K562 (cell line): Measurements from ENCODE around the gene CHSY1. TPM values are rescaled to one million over a fixed set of nuclear protein-coding genes. Genes with fewer than 3 reads are reported as not detected.

ENCODE experiments used
- ATAC-seq: fragments of 200-7000 bp; cut with Tn5 transposase; 3 replicates; pipeline ENCODE4 v1.9.1; 2020; ENCODE audit warnings: moderate library complexity
- BruUV-seq: library from RNA; stranded (reverse); fragments of 400-500 nt; replicated peaks from 2 replicates; lab custom pipeline; 2021; lab: Mats Ljungman, UMichigan
- CTCF ChIA-PET: fragments of 300-600 bp; formaldehyde crosslinking; extraction: SDS; loops from one replicate; lab custom pipeline; 2021; ENCODE audit warnings: low intra/inter-chr PET ratio; lab: Yijun Ruan, JAX
- POLR2A ChIA-PET: fragments of 300-600, 350-650 bp; sonication (Branson Sonifier 250); formaldehyde crosslinking; extraction: SDS; loops from one replicate; lab custom pipeline; 2021; ENCODE audit warnings: antibody characterized with exemption, inconsistent platforms; lab: Yijun Ruan, JAX
- DNase-seq, 4 experiments: peaks; one replicate each; pipeline versions ENCODE4 v3.0.0 to v3.0.0-alpha.2; 2011 to 2018; ENCODE audit warnings: low spot score in 3 of 4, mixed read lengths in 3 of 4; ENCODE audit errors: extremely low read depth in 1 of 4
- FAIRE-seq: peaks from 2 replicates; lab custom pipeline; 2011; peaks lifted over from hg19 to GRCh38; lab: Jason Lieb, UNC
- H2AFZ ChIP-seq: 2 replicates; pipeline ENCODE4 v1.6.0; 2011; ENCODE audit warnings: low read depth, low read length, control low read depth, inconsistent platforms
- H3K27ac ChIP-seq: fragments of 200-600 bp; 3 replicates; pipeline ENCODE4 v1.8.0; 2011; ENCODE audit warnings: low read depth, mild to moderate bottlenecking, control low read depth, inconsistent platforms, low read length, moderate library complexity, mixed read lengths; ENCODE audit errors: extremely low read depth
- H3K27me3 ChIP-seq, 2 experiments: fragments of 300-600 bp in 1 of 2; 2 replicates in 1 of 2; 3 replicates in 1 of 2; pipeline versions ENCODE4 v1.6.0 to v1.8.0; 2011; ENCODE audit warnings: inconsistent platforms in 2 of 2, low read length in 2 of 2, mild to moderate bottlenecking in 1 of 2, mixed read lengths in 1 of 2, moderate library complexity in 1 of 2; ENCODE audit not compliant: control insufficient read depth in 2 of 2, insufficient read depth in 2 of 2
- H3K36me3 ChIP-seq: fragments of 300-600 bp; 3 replicates; pipeline ENCODE4 v1.8.0; 2011; ENCODE audit warnings: mild to moderate bottlenecking, low read length, inconsistent platforms; ENCODE audit not compliant: control insufficient read depth, insufficient read depth
- H3K4me1 ChIP-seq, 2 experiments: fragments of 200-600 bp in 1 of 2; replicated peaks in 1 of 2; 2 replicates in 1 of 2; 3 replicates in 1 of 2; pipeline versions ENCODE4 v1.5.1 to v1.8.0; 2011; ENCODE audit warnings: inconsistent platforms in 2 of 2, low read length in 2 of 2, mild to moderate bottlenecking in 1 of 2, mixed read lengths in 1 of 2, moderate library complexity in 1 of 2; ENCODE audit not compliant: control insufficient read depth in 2 of 2, insufficient read depth in 2 of 2
- H3K4me2 ChIP-seq: 2 replicates; pipeline ENCODE4 v1.6.1; 2011; ENCODE audit warnings: low read length, control low read depth, inconsistent platforms, mixed read lengths; ENCODE audit not compliant: insufficient read depth
- H3K4me3 ChIP-seq: fragments of 200-600 bp; sonication (generic), shearing (Covaris generic); 2 replicates; pipeline ENCODE4 v1.5.1; 2016; ENCODE audit warnings: control low read depth, inconsistent platforms
- H3K79me2 ChIP-seq: fragments of 200-600 bp; 3 replicates; pipeline ENCODE4 v1.8.0; 2011; ENCODE audit warnings: low read length, inconsistent platforms; ENCODE audit not compliant: control insufficient read depth, insufficient read depth
- H3K9ac ChIP-seq, 2 experiments: 2 replicates each; pipeline versions ENCODE4 v1.6.0 to v1.6.1; 2011; ENCODE audit warnings: low read depth in 2 of 2, low read length in 2 of 2, control low read depth in 1 of 2, inconsistent platforms in 1 of 2, mild to moderate bottlenecking in 1 of 2, mixed read lengths in 1 of 2; ENCODE audit not compliant: insufficient read depth in 1 of 2
- H3K9me1 ChIP-seq: one replicate; pipeline ENCODE4 v1.6.0; 2011; ENCODE audit warnings: inconsistent platforms, mild to moderate bottlenecking, low read length, moderate library complexity; ENCODE audit not compliant: control insufficient read depth, insufficient read depth
- H3K9me3 ChIP-seq: replicated peaks from 2 replicates; pipeline ENCODE4 v1.5.1; 2011; ENCODE audit warnings: low read depth, low read length, inconsistent platforms; ENCODE audit not compliant: control insufficient read depth, insufficient read depth
- H4K20me1 ChIP-seq: replicated peaks from 2 replicates; pipeline ENCODE4 v1.6.1; 2011; ENCODE audit warnings: low read length, inconsistent platforms, mixed read lengths; ENCODE audit not compliant: control insufficient read depth, insufficient read depth
- ATF7 ChIP-seq: fragments of 450-650 bp; IDR thresholded peaks from 2 replicates; pipeline ENCODE4 v1.7.1; 2014; ENCODE audit warnings: mild to moderate bottlenecking, moderate library complexity
- FOXJ3 ChIP-seq: sonication (generic); formaldehyde crosslinking; IDR thresholded peaks from 2 replicates; pipeline ENCODE4 v1.4.0; 2020; ENCODE audit warnings: mild to moderate bottlenecking, missing genetic modification reagents
- NR0B1 ChIP-seq: fragments of 450-650 bp; IDR thresholded peaks from one replicate; pipeline ENCODE4 v1.6.1; 2018; ENCODE audit warnings: mild to moderate bottlenecking, moderate library complexity; ENCODE audit not compliant: partially characterized antibody
- PML ChIP-seq: IDR thresholded peaks from 2 replicates; pipeline ENCODE4 v1.6.1; 2012; ENCODE audit warnings: low read length, inconsistent platforms
- PTRF ChIP-seq: fragments of 450-650 bp; IDR thresholded peaks from 2 replicates; pipeline ENCODE4 v1.6.1; 2016; ENCODE audit warnings: mild to moderate bottlenecking, missing genetic modification characterization, missing compliant biosample characterization
- RCOR1 ChIP-seq, 2 experiments: IDR thresholded peaks; 2 replicates each; pipeline ENCODE4 v1.6.1; 2012; ENCODE audit warnings: low read depth in 2 of 2, low read length in 2 of 2, borderline replicate concordance in 1 of 2, improper control_type of control experiment in 1 of 2
- SMARCA5 ChIP-seq: fragments of 450-650 bp; IDR thresholded peaks from 2 replicates; pipeline ENCODE4 v1.6.1; 2016
- SRSF9 ChIP-seq: fragments of 200-400 bp; formaldehyde crosslinking; IDR thresholded peaks from 2 replicates; pipeline ENCODE4 v1.6.1; 2017; ENCODE audit warnings: low read depth, low read length, borderline replicate concordance
- WHSC1 ChIP-seq: IDR thresholded peaks from one replicate; pipeline ENCODE4 v1.6.1; 2012; ENCODE audit warnings: low read length, control low read depth, inconsistent platforms
- ZFPM2 ChIP-seq: fragments of 250-450 bp; sonication (Bioruptor Pico); IDR thresholded peaks from 2 replicates; pipeline ENCODE4 v1.5.1; 2022; ENCODE audit warnings: mild to moderate bottlenecking
- ZNF512 ChIP-seq: IDR thresholded peaks from 2 replicates; pipeline ENCODE4 v1.6.1; 2016; ENCODE audit warnings: missing genetic modification characterization, missing compliant biosample characterization
- WGBS: fragments of 100-300 bp; shearing (Covaris generic); methylation state at CpG from one replicate; pipeline ENCODE4 v1.1.6; 2016; ENCODE audit warnings: low coverage, mixed read lengths; ENCODE audit not compliant: insufficient coverage; ENCODE audit errors: missing lambda C conversion rate; 5-methylcytosine and 5-hydroxymethylcytosine counted together
- in situ Hi-C: fragments of 300-500 bp; cut with MboI; formaldehyde crosslinking; loops from 4 replicates; pipeline ENCODE4 v1.15.0; 2018; ENCODE audit warnings: inconsistent platforms, mixed read lengths
- intact Hi-C: fragments of 100-400 bp; cut with micrococcal nuclease; formaldehyde crosslinking; loops from 2 replicates; pipeline ENCODE4 v1.14.2; 2022
- polyA plus RNA-seq, 8 experiments: library from polyadenylated mRNA; depleted of rRNA in 4 of 8; stranded (reverse) in 5 of 8; unstranded in 3 of 8; fragments of >200 nt; fragmentation: Nextera tagmentation in 2 of 8; fragmentation: Illumina TruSeq in 1 of 8; extraction: Ambion mirVana in 2 of 8; extraction: Trizol in 1 of 8; gene quantifications; 2 replicates each; pipeline versions ENCODE4 v1.2.1 to v1.2.3, GENCODE V29; 2011 to 2014; ENCODE audit warnings: inconsistent platforms in 1 of 8, missing spikeins in 1 of 8
- total RNA-seq, 7 experiments: library from RNA; depleted of rRNA in 6 of 7; stranded (reverse); fragments of >200 nt in 6 of 7; fragmentation: Illumina TruSeq in 2 of 7; extraction: Trizol in 2 of 7; gene quantifications; 2 replicates each; pipeline versions ENCODE4 v1.2.1 to v1.2.3, GENCODE V29; 2011 to 2021; ENCODE audit warnings: low replicate concordance in 1 of 7
- TF ChIP-seq, protein P1 (sequence below): fragments of 450-650 bp; IDR thresholded peaks from 2 replicates; pipeline ENCODE4 v1.6.1; 2016; ENCODE audit warnings: low read depth, mild to moderate bottlenecking, moderate library complexity
- TF ChIP-seq, protein P2 (sequence below): fragments of 250-450 bp; sonication (Bioruptor Pico); IDR thresholded peaks from 2 replicates; pipeline ENCODE4 v1.9.0; 2021; ENCODE audit warnings: mild to moderate bottlenecking
- TF ChIP-seq, protein P3 (sequence below): fragments of 150-350 bp; IDR thresholded peaks from 2 replicates; pipeline ENCODE4 v1.6.1; 2014; ENCODE audit warnings: low read depth, mild to moderate bottlenecking, low read length, borderline replicate concordance

The CHSY1 gene
- total and polyA plus RNA-seq, 9 of the 15 experiments (the other 6 are each of a cell fraction or from before 2014, with no cell fraction given): 7.0 to 16.4 (median 13.4) TPM

GRCh38 chr15:101142711-101143110 lies 109.1 kb downstream of the CHSY1 start:
- Histone ChIP-seq H4K20me1 (no peaks in the 10 kb centered on the region), H3K9ac (no peak overlapping the region), H3K9me3 (no peaks in the 10 kb centered on the region), H3K36me3 (no peaks in the 10 kb centered on the region), H3K4me2 (no peak overlapping the region), H3K27me3 (no peaks in the 10 kb centered on the region), H3K79me2 (no peaks in the 10 kb centered on the region), H3K9me1 (no peaks in the 10 kb centered on the region), H3K27ac (no peak overlapping the region), H2AFZ (no peak overlapping the region), H3K4me3 (no peak overlapping the region), H3K4me1 (peaks cover 9 to 11% of the 10 kb centered on the region in 2 experiments; a peak in 3 of 5 replicates)
- no peak for TF ChIP-seq FOXJ3
- no peak for TF ChIP-seq SRSF9
- TF ChIP-seq, protein P1, sequence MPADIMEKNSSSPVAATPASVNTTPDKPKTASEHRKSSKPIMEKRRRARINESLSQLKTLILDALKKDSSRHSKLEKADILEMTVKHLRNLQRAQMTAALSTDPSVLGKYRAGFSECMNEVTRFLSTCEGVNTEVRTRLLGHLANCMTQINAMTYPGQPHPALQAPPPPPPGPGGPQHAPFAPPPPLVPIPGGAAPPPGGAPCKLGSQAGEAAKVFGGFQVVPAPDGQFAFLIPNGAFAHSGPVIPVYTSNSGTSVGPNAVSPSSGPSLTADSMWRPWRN: no peak
- TF ChIP-seq, protein P2, sequence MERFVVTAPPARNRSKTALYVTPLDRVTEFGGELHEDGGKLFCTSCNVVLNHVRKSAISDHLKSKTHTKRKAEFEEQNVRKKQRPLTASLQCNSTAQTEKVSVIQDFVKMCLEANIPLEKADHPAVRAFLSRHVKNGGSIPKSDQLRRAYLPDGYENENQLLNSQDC (CRISPR knock-in tag): no peak
- TF ChIP-seq NR0B1: no peak
- TF ChIP-seq WHSC1: no peak
- TF ChIP-seq PTRF (tag): no peak
- TF ChIP-seq ATF7: no peak
- TF ChIP-seq ZFPM2: no peak
- TF ChIP-seq, protein P3, sequence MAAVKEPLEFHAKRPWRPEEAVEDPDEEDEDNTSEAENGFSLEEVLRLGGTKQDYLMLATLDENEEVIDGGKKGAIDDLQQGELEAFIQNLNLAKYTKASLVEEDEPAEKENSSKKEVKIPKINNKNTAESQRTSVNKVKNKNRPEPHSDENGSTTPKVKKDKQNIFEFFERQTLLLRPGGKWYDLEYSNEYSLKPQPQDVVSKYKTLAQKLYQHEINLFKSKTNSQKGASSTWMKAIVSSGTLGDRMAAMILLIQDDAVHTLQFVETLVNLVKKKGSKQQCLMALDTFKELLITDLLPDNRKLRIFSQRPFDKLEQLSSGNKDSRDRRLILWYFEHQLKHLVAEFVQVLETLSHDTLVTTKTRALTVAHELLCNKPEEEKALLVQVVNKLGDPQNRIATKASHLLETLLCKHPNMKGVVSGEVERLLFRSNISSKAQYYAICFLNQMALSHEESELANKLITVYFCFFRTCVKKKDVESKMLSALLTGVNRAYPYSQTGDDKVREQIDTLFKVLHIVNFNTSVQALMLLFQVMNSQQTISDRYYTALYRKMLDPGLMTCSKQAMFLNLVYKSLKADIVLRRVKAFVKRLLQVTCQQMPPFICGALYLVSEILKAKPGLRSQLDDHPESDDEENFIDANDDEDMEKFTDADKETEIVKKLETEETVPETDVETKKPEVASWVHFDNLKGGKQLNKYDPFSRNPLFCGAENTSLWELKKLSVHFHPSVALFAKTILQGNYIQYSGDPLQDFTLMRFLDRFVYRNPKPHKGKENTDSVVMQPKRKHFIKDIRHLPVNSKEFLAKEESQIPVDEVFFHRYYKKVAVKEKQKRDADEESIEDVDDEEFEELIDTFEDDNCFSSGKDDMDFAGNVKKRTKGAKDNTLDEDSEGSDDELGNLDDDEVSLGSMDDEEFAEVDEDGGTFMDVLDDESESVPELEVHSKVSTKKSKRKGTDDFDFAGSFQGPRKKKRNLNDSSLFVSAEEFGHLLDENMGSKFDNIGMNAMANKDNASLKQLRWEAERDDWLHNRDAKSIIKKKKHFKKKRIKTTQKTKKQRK: no peak
- no peak for TF ChIP-seq ZNF512 (tag)
- TF ChIP-seq RCOR1 (IDR thresholded peaks at IDR 0.05; ENCODE audit: borderline replicate concordance in 1 of 2, low read depth in 2 of 2, low read length in 2 of 2): no peak
- no peak for TF ChIP-seq PML
- TF ChIP-seq SMARCA5: no peak
- FAIRE-seq: no peak
- DNase-seq: no peak
- ATAC-seq: no peak
- 15% methylated on average over 2 of the region's 2 CpGs for WGBS
- POLR2A ChIA-PET: interaction anchor here (0.6 to 1.5 kb wide), 4 partner anchors 9 to 1318 kb away, joined by 3 to 5 read pairs (median 4); no protein-coding TSS in a partner anchor
- in situ Hi-C loops (no loop called here), intact Hi-C loops (no loop called here)
- BruUV-seq: no TSS peak
- CTCF ChIA-PET: interaction anchor here (0.5 kb wide), 1 partner anchor 115 kb away, joined by 3 read pairs; no protein-coding TSS in a partner anchor
